NT2/D1 (cell line): Measurements from ENCODE around the gene ITPR2.
A peak's percentile ranks its signal among the peaks of the same experiment; 100 is the strongest.

ENCODE experiments used
- DNase-seq: peaks from one replicate; pipeline ENCODE4 v3.0.0-alpha.2; 2011; ENCODE audit warnings: low read depth, low spot score
- H3K27me3 ChIP-seq: 2 replicates; pipeline ENCODE4 v1.6.0; 2011; ENCODE audit warnings: mild to moderate bottlenecking; ENCODE audit not compliant: insufficient read length, insufficient read depth
- H3K36me3 ChIP-seq: 2 replicates; pipeline ENCODE4 v1.6.1; 2011; ENCODE audit warnings: mild to moderate bottlenecking, low read length, mixed read lengths; ENCODE audit not compliant: insufficient read depth, insufficient read length
- H3K4me1 ChIP-seq: 2 replicates; pipeline ENCODE4 v1.5.1; 2011; ENCODE audit not compliant: insufficient read depth, insufficient read length
- H3K4me3 ChIP-seq: 2 replicates; pipeline ENCODE4 v1.5.1; 2011; ENCODE audit warnings: low read depth; ENCODE audit not compliant: insufficient read length
- H3K9ac ChIP-seq: 2 replicates; pipeline ENCODE4 v1.6.0; 2011; ENCODE audit warnings: low read depth; ENCODE audit not compliant: insufficient read length
- H3K9me3 ChIP-seq: 2 replicates; pipeline ENCODE4 v1.5.1; 2011; ENCODE audit warnings: mild to moderate bottlenecking, low read length; ENCODE audit not compliant: insufficient read depth
- SUZ12 ChIP-seq: IDR thresholded peaks from 2 replicates; pipeline ENCODE4 v1.6.1; 2011; ENCODE audit not compliant: insufficient read length, insufficient read depth; ENCODE audit errors: extremely low read depth
- YY1 ChIP-seq: IDR thresholded peaks from 2 replicates; pipeline ENCODE4 v1.6.1; 2011; ENCODE audit not compliant: insufficient read length, insufficient read depth
- ZNF274 ChIP-seq: IDR thresholded peaks from 2 replicates; pipeline ENCODE4 v1.6.1; 2011; ENCODE audit warnings: mild to moderate bottlenecking, low read depth, low read length

ITPR2 gene

DNA sequence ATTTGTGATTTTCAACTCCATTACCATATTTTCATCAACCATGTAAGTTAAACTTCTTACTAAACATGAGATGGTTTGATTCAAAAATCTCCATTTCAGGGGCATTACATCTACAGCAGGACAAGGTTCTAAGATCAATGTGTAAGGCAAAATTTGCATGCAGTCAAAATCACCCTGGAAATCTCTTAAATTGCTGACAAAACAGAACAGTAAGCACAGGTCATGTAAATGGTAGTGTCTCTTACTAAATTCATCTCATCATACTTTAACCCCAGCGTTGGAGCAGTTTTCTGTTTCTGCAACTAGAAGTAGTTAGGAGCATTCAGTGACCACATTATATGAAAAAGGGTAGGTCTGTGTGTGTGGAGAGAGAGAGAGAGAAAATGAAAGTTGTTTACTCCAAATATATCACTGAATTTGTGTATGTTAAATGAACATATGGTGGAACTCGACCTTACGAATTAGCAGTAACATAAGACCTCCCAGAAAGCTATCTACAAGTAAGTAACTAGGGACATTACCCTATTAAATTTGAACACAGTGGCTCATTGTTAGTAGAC lies 410.1 kb downstream of the ITPR2 start:
- Histone ChIP-seq H3K9ac (no peak overlapping the region), H3K4me1 (no peaks in the 10 kb centered on the region), H3K27me3 (no peaks in the 10 kb centered on the region), H3K36me3 (no peaks in the 10 kb centered on the region), H3K9me3 (peaks cover 8% of the 10 kb centered on the region; the same call in 1 of the 2 replicates), H3K4me3 (no peak overlapping the region)
- no peak for DNase-seq
- TF ChIP-seq SUZ12 = no peak
- no peak for TF ChIP-seq YY1
- TF ChIP-seq ZNF274 = no peak

DNA sequence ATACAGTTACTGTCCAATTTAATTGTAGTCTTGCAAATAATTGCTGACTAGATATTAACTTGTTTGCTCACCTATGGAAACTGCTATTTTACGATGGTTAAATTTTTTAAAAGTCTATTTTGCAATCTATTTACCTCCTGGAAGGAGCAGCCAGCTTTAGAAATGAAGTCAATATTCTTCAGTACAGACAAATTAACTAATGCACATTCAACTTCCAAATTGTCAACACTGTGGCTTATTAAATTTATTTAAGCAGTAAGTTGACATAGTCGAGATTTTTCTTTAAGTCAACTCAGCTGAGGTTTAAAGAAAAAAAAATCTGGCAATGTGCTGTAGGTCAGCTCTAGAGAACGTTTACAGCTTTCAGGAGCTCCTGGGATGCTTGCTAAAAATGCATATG lies 416.4 kb downstream of the ITPR2 start:
- Histone ChIP-seq H3K27me3 (no peaks in the 10 kb centered on the region), H3K36me3 (no peaks in the 10 kb centered on the region), H3K9ac (no peak overlapping the region), H3K4me1 (no peaks in the 10 kb centered on the region), H3K9me3 (peaks cover 16% of the 10 kb centered on the region), H3K4me3 (no peak overlapping the region)
- TF ChIP-seq SUZ12 = no peak
- no peak for TF ChIP-seq YY1
- TF ChIP-seq ZNF274 = no peak
- DNase-seq = no peak

DNA sequence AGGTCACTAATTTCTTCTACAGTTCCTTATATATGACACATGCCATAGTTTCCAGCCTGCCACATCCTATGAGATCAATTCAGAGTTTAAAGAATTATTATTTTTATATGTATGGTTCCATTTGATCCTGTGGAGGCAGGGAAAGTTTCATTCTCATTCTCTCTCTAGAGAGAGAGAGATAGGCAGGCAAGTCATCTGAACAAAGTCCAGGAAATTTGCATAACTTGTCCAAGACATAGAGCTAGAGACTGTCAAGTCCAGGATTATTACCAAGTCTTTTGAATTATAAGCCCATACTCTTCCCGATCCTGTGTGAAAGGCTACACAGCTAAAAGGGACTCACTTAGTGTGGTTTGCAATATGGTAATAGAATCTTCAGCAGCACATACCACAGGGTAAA lies 422.3 kb downstream of the ITPR2 start:
- Histone ChIP-seq H3K9me3 (no peaks in the 10 kb centered on the region), H3K4me3 (no peak overlapping the region), H3K9ac (no peak overlapping the region), H3K27me3 (no peaks in the 10 kb centered on the region), H3K36me3 (no peaks in the 10 kb centered on the region), H3K4me1 (no peaks in the 10 kb centered on the region)
- TF ChIP-seq SUZ12 (no peak), YY1 (no peak), ZNF274 (no peak)
- no peak for DNase-seq

DNA sequence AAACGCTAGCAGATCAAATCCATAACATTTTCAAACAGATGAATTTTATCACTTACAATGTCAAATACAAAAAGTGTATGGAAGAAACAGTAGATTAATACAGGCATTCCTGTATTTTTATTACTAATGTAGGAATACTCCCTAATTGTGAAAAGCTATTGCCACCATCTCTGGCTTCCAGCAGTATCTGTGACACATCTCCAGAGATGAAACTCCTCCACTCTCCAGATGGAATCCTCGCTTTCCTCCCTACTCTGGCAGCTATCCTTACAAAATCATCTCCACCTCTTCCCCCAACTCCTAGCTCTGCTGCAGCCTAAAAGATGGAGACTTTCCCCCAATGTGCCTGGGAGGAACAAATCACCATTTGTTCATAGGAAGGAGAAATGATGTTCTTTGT lies 426.2 kb downstream of the ITPR2 start:
- no peak for DNase-seq
- no peaks in the 10 kb centered on the region for H3K9me3 ChIP-seq
- TF ChIP-seq YY1 = no peak
- TF ChIP-seq ZNF274 = no peak
- TF ChIP-seq SUZ12 = no peak

DNA sequence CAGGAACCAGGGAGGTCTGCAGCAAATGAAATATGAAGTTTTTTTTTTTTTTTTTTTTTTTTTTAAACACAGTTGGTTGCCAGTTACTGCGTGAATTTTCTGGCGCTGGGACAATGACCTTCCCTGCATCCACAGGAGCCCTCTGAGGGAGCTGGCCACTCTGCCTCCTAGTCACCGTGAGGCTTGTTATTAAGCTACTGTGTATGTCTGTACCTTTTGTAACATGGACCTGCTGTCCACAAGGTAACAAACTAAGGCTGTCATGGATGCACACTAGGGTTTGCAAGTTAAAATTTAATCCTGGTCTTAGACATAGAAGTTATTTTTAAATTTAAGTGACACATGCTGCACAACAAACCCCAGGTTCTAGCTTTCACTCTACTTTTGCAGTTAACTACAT lies 426.6 kb downstream of the ITPR2 start:
- no peak for DNase-seq
- TF ChIP-seq ZNF274 = no peak
- TF ChIP-seq YY1 = no peak
- no peak for TF ChIP-seq SUZ12
- H3K9me3 ChIP-seq = no peaks in the 10 kb centered on the region
- H3K4me1 ChIP-seq = no peaks in the 10 kb centered on the region
- H3K36me3 ChIP-seq = no peaks in the 10 kb centered on the region
- H3K4me3 ChIP-seq = no peak overlapping the region
- no peak overlapping the region for H3K9ac ChIP-seq
- no peaks in the 10 kb centered on the region for H3K27me3 ChIP-seq

More for the DNA sequence above, 426.2 kb downstream of the ITPR2 start:
- no peaks in the 10 kb centered on the region for H3K36me3 ChIP-seq
- no peaks in the 10 kb centered on the region for H3K27me3 ChIP-seq
- no peak overlapping the region for H3K9ac ChIP-seq
- H3K4me3 ChIP-seq = no peak overlapping the region
- H3K4me1 ChIP-seq = no peaks in the 10 kb centered on the region

DNA sequence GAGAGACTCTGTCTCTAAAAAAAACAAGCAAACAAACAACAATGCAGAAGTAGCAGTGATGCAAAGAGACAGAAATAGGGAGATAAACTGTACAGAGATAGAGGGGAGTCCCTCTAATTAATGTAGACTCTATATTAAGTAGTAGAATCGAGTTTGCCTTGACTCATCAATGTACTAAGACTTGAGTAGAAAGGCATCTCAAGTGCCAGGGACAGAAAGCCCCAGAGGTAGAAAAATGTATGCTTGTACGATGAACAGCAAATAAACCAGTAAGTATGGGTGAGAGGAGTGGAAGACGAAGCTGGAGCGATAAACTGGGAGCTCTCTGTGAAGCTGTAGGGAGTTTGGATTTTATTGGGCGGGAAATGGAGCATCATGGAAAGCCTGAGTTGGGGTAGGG lies 429.4 kb downstream of the ITPR2 start:
- no peaks in the 10 kb centered on the region for H3K4me1 ChIP-seq
- no peak overlapping the region for H3K4me3 ChIP-seq
- H3K27me3 ChIP-seq = no peaks in the 10 kb centered on the region
- no peaks in the 10 kb centered on the region for H3K9me3 ChIP-seq
- H3K9ac ChIP-seq = no peak overlapping the region
- no peak for DNase-seq
- no peaks in the 10 kb centered on the region for H3K36me3 ChIP-seq
- TF ChIP-seq SUZ12 (no peak), YY1 (no peak), ZNF274 (no peak)

DNA sequence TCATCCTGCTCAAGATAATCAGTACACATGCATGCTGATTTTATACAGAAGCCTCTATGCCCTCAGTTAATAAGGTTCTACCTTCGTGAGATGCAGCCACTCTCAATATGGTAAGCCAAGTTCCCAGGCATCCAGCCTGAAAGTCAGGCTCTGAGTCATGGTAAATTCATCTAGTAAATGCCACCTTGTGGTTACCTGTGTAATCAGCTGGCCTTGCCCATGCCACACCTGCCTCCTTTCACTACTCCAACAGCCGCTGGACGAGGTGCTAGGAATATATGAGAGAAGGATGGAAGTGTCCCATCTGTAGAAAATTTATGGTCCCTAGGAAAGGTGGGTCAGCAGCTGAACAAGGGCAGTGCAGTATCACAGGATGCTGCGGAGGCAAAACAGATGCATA lies 430.3 kb downstream of the ITPR2 start:
- Histone ChIP-seq H3K4me3 (no peak overlapping the region), H3K36me3 (no peaks in the 10 kb centered on the region), H3K9ac (no peak overlapping the region), H3K9me3 (no peaks in the 10 kb centered on the region), H3K27me3 (no peaks in the 10 kb centered on the region), H3K4me1 (no peaks in the 10 kb centered on the region)
- peak; percentile 13 for DNase-seq
- TF ChIP-seq ZNF274 (no peak), YY1 (no peak), SUZ12 (no peak)

DNA sequence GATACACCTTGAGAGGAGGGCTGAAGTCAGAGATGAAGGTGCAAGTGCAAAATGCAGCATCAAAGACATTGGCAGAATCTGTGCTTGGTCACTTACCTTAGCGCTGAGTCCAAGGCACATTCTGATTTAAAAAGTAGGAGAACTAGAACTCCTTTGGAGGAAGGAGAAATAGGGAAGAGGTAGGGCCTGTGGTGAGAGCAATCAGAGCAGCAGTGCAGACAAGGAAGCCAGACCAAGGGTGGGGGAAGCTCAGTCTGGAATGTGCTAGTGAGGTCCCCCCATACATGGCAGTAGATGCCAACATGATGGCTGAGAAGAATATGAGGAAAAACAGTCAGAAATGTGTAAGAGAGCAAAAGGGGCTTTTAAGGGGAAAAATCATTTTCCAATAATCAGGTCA lies 431.1 kb downstream of the ITPR2 start:
- Histone ChIP-seq H3K4me3 (no peak overlapping the region), H3K9me3 (no peaks in the 10 kb centered on the region), H3K36me3 (no peaks in the 10 kb centered on the region), H3K27me3 (no peaks in the 10 kb centered on the region), H3K4me1 (no peaks in the 10 kb centered on the region), H3K9ac (no peak overlapping the region)
- no peak for DNase-seq
- no peak for TF ChIP-seq YY1
- TF ChIP-seq SUZ12 = no peak
- TF ChIP-seq ZNF274 = no peak
